ENCODE measurements around the gene PRKAG3.

PRKAG3 gene

GRCh38 chr2:218802386-218802994, 29.1 kb downstream of the PRKAG3 start:
- no CpG with 5 or more reads among the region's 4 CpGs for WGBS (ENCODE audit: extremely low coverage, insufficient coverage, low lambda C conversion rate)

GRCh38 chr2:218799990-218800389, 31.6 kb downstream of the PRKAG3 start:
- no peak overlapping the region for H3K4me3 ChIP-seq (ENCODE audit: low read length)
- H3K27ac ChIP-seq (ENCODE audit: low read depth, low read length), result peak overlapping the region; percentile 90
- WGBS (ENCODE audit: extremely low coverage, insufficient coverage, low lambda C conversion rate), result no CpG with 5 or more reads among the region's 6 CpGs

More at GRCh38 chr2:218802386-218802994, 29.1 kb downstream of the PRKAG3 start:
- no peak overlapping the region for H3K23ac ChIP-seq (ENCODE audit: low read length)
- no peak overlapping the region for H2BK5ac ChIP-seq (ENCODE audit: low read length)
- no peaks in the 10 kb centered on the region for H3K79me2 ChIP-seq (ENCODE audit: control insufficient read depth, insufficient read depth, low read length)
- no peak overlapping the region for H3K27ac ChIP-seq (ENCODE audit: low read depth, low read length)
- H2BK120ac ChIP-seq (ENCODE audit: low read depth, low read length), result no peak overlapping the region
- no peak overlapping the region for H3K4ac ChIP-seq (ENCODE audit: low read depth, low read length)
- H2AK5ac ChIP-seq (ENCODE audit: low read length), result no peak overlapping the region
- no peaks in the 10 kb centered on the region for H3K79me1 ChIP-seq (ENCODE audit: low read length)
- DNase-seq, result no peak
- H3K27me3 ChIP-seq (ENCODE audit: insufficient read depth, low read length, poor library complexity), result no peaks in the 10 kb centered on the region
- H3K56ac ChIP-seq (ENCODE audit: low read length), result no peak overlapping the region
- H4K8ac ChIP-seq (ENCODE audit: low read depth, low read length), result no peak overlapping the region
- no peaks in the 10 kb centered on the region for H3K36me3 ChIP-seq (ENCODE audit: control insufficient read depth, insufficient read depth, low read length)
- no peak overlapping the region for H3K9ac ChIP-seq (ENCODE audit: low read length)
- H3K4me3 ChIP-seq (ENCODE audit: low read length), result no peak overlapping the region
- H4K5ac ChIP-seq (ENCODE audit: low read length), result no peak overlapping the region
- H3K4me1 ChIP-seq (ENCODE audit: control insufficient read depth, low read depth, low read length), result peaks cover 8% of the 10 kb centered on the region
- H3K4me2 ChIP-seq (ENCODE audit: low read length), result no peak overlapping the region
- H3K18ac ChIP-seq (ENCODE audit: low read length), result no peak overlapping the region
- peak overlapping the region; percentile 57 for H2BK15ac ChIP-seq (replicated peaks; ENCODE audit: low read depth)

GRCh38 chr2:218798767-218799504, 32.7 kb downstream of the PRKAG3 start:
- peak overlapping the region; percentile 98 for H2BK120ac ChIP-seq (ENCODE audit: low read depth, low read length)

More at GRCh38 chr2:218799990-218800389, 31.6 kb downstream of the PRKAG3 start:
- no peaks in the 10 kb centered on the region for H3K79me2 ChIP-seq (ENCODE audit: control insufficient read depth, insufficient read depth, low read length)
- peak overlapping the region; percentile 76 for H2BK120ac ChIP-seq (ENCODE audit: low read depth, low read length)
- peak overlapping the region; percentile 56 for H3K9ac ChIP-seq (ENCODE audit: low read length)
- peak; percentile 90 for DNase-seq
- H3K79me1 ChIP-seq (ENCODE audit: low read length), result no peaks in the 10 kb centered on the region
- peak overlapping the region; percentile 89 for H3K18ac ChIP-seq (ENCODE audit: low read length)
- H3K36me3 ChIP-seq (ENCODE audit: control insufficient read depth, insufficient read depth, low read length), result no peaks in the 10 kb centered on the region
- peak overlapping the region; percentile 96 for H2AK5ac ChIP-seq (ENCODE audit: low read length)
- H2BK15ac ChIP-seq (replicated peaks; ENCODE audit: low read depth), result no peak overlapping the region
- peak overlapping the region; percentile 19 for H3K4me2 ChIP-seq (ENCODE audit: low read length)
- H3K27me3 ChIP-seq (ENCODE audit: insufficient read depth, low read length, poor library complexity), result no peaks in the 10 kb centered on the region
- H3K56ac ChIP-seq (ENCODE audit: low read length), result peak overlapping the region; percentile 75
- peak overlapping the region; percentile 99 for H2BK5ac ChIP-seq (ENCODE audit: low read length)
- peak overlapping the region; percentile 59 for H3K23ac ChIP-seq (ENCODE audit: low read length)
- peaks cover 7% of the 10 kb centered on the region for H3K4me1 ChIP-seq (ENCODE audit: control insufficient read depth, low read depth, low read length)
- H4K8ac ChIP-seq (ENCODE audit: low read depth, low read length), result no peak overlapping the region
- H4K5ac ChIP-seq (ENCODE audit: low read length), result no peak overlapping the region
- H3K4ac ChIP-seq (ENCODE audit: low read depth, low read length), result peak overlapping the region; percentile 82

GRCh38 chr2:218796691-218797090, 34.9 kb downstream of the PRKAG3 start:
- Histone ChIP-seq H2BK15ac (replicated peaks; ENCODE audit: low read depth) (no peak overlapping the region), H3K36me3 (ENCODE audit: control insufficient read depth, insufficient read depth, low read length) (no peaks in the 10 kb centered on the region), H3K4me3 (ENCODE audit: low read length) (no peak overlapping the region), H3K4me1 (ENCODE audit: control insufficient read depth, low read depth, low read length) (peaks cover 7% of the 10 kb centered on the region), H3K27me3 (ENCODE audit: insufficient read depth, low read length, poor library complexity) (no peaks in the 10 kb centered on the region), H3K9ac (ENCODE audit: low read length) (no peak overlapping the region), H2BK5ac (ENCODE audit: low read length) (no peak overlapping the region), H2AK5ac (ENCODE audit: low read length) (no peak overlapping the region), H4K5ac (ENCODE audit: low read length) (no peak overlapping the region), H3K4ac (ENCODE audit: low read depth, low read length) (no peak overlapping the region), H3K79me2 (ENCODE audit: control insufficient read depth, insufficient read depth, low read length) (no peaks in the 10 kb centered on the region), H3K23ac (ENCODE audit: low read length) (no peak overlapping the region), H3K18ac (ENCODE audit: low read length) (no peak overlapping the region), H3K27ac (ENCODE audit: low read depth, low read length) (no peak overlapping the region), H3K4me2 (ENCODE audit: low read length) (no peak overlapping the region), H4K8ac (ENCODE audit: low read depth, low read length) (no peak overlapping the region), H2BK120ac (ENCODE audit: low read depth, low read length) (no peak overlapping the region), H3K56ac (ENCODE audit: low read length) (no peak overlapping the region), H3K79me1 (ENCODE audit: low read length) (no peaks in the 10 kb centered on the region)
- WGBS (ENCODE audit: extremely low coverage, insufficient coverage, low lambda C conversion rate), result no CpG with 5 or more reads among the region's 4 CpGs
- no peak for DNase-seq

More at GRCh38 chr2:218798767-218799504, 32.7 kb downstream of the PRKAG3 start:
- peak overlapping the region; percentile 96 for H2BK5ac ChIP-seq (ENCODE audit: low read length)
- no peaks in the 10 kb centered on the region for H3K36me3 ChIP-seq (ENCODE audit: control insufficient read depth, insufficient read depth, low read length)
- H3K9ac ChIP-seq (ENCODE audit: low read length), result peak overlapping the region; percentile 44
- H3K4me2 ChIP-seq (ENCODE audit: low read length), result peak overlapping the region; percentile 51
- H3K4ac ChIP-seq (ENCODE audit: low read depth, low read length), result peak overlapping the region; percentile 96
- H3K79me1 ChIP-seq (ENCODE audit: low read length), result no peaks in the 10 kb centered on the region
- H3K79me2 ChIP-seq (ENCODE audit: control insufficient read depth, insufficient read depth, low read length), result no peaks in the 10 kb centered on the region
- H3K23ac ChIP-seq (ENCODE audit: low read length), result no peak overlapping the region
- WGBS (ENCODE audit: extremely low coverage, insufficient coverage, low lambda C conversion rate), result no CpG with 5 or more reads among the region's 12 CpGs
- H4K8ac ChIP-seq (ENCODE audit: low read depth, low read length), result no peak overlapping the region
- peak overlapping the region; percentile 90 for H3K27ac ChIP-seq (ENCODE audit: low read depth, low read length)
- H3K56ac ChIP-seq (ENCODE audit: low read length), result peak overlapping the region; percentile 85
- no peak overlapping the region for H2BK15ac ChIP-seq (replicated peaks; ENCODE audit: low read depth)
- H2AK5ac ChIP-seq (ENCODE audit: low read length), result no peak overlapping the region
- peaks cover 7% of the 10 kb centered on the region for H3K4me1 ChIP-seq (ENCODE audit: control insufficient read depth, low read depth, low read length)
- H3K18ac ChIP-seq (ENCODE audit: low read length), result peak overlapping the region; percentile 94
- DNase-seq, result peak; percentile 98
- H3K27me3 ChIP-seq (ENCODE audit: insufficient read depth, low read length, poor library complexity), result no peaks in the 10 kb centered on the region
- H4K5ac ChIP-seq (ENCODE audit: low read length), result no peak overlapping the region
- no peak overlapping the region for H3K4me3 ChIP-seq (ENCODE audit: low read length)

GRCh38 chr2:218792433-218792832, 39.2 kb downstream of the PRKAG3 start:
- Histone ChIP-seq H3K23ac (ENCODE audit: low read length) (no peak overlapping the region), H3K4ac (ENCODE audit: low read depth, low read length) (no peak overlapping the region), H2BK5ac (ENCODE audit: low read length) (no peak overlapping the region), H4K8ac (ENCODE audit: low read depth, low read length) (no peak overlapping the region), H2AK5ac (ENCODE audit: low read length) (no peak overlapping the region), H2BK120ac (ENCODE audit: low read depth, low read length) (no peak overlapping the region), H3K79me1 (ENCODE audit: low read length) (no peaks in the 10 kb centered on the region), H3K56ac (ENCODE audit: low read length) (no peak overlapping the region), H3K4me3 (ENCODE audit: low read length) (no peak overlapping the region), H3K36me3 (ENCODE audit: control insufficient read depth, insufficient read depth, low read length) (no peaks in the 10 kb centered on the region), H3K27me3 (ENCODE audit: insufficient read depth, low read length, poor library complexity) (no peaks in the 10 kb centered on the region), H3K79me2 (ENCODE audit: control insufficient read depth, insufficient read depth, low read length) (no peaks in the 10 kb centered on the region), H3K27ac (ENCODE audit: low read depth, low read length) (no peak overlapping the region), H4K5ac (ENCODE audit: low read length) (no peak overlapping the region), H3K4me1 (ENCODE audit: control insufficient read depth, low read depth, low read length) (peaks cover 4% of the 10 kb centered on the region), H3K18ac (ENCODE audit: low read length) (no peak overlapping the region), H3K9ac (ENCODE audit: low read length) (no peak overlapping the region), H3K4me2 (ENCODE audit: low read length) (no peak overlapping the region), H2BK15ac (replicated peaks; ENCODE audit: low read depth) (no peak overlapping the region)
- WGBS (ENCODE audit: extremely low coverage, insufficient coverage, low lambda C conversion rate), result no CpG with 5 or more reads among the region's 1 CpG
- DNase-seq, result no peak

Measured in mesendoderm (in vitro differentiated cells).